Islet of Langerhans (tissue), 1 donor: ENCODE data around the gene ARFGEF2.
A peak's percentile ranks its signal among the peaks of the same experiment; 100 is the strongest.
"Not testable (repeated sequence)": the region's sequence is repeated elsewhere in the genome, so short reads cannot be mapped to it uniquely, and the experiment has no call there.

Experiments used
- FAIRE-seq: peaks from one replicate; lab custom pipeline; 2011; peaks lifted over from hg19 to GRCh38; lab: Jason Lieb, UNC

Gene ARFGEF2

GRCh38 chr20:49006446-49006980, 85.0 kb downstream of the ARFGEF2 start:
- FAIRE-seq, result no peak

GRCh38 chr20:49009899-49010631, 88.6 kb downstream of the ARFGEF2 start:
- FAIRE-seq, result no peak

GRCh38 chr20:49024220-49024619, 102.7 kb downstream of the ARFGEF2 start:
- FAIRE-seq, result no peak

GRCh38 chr20:49028177-49028576, 106.7 kb downstream of the ARFGEF2 start:
- not testable (repeated sequence) for FAIRE-seq

GRCh38 chr20:49028684-49029083, 107.2 kb downstream of the ARFGEF2 start:
- no peak for FAIRE-seq

GRCh38 chr20:49029203-49029602, 107.7 kb downstream of the ARFGEF2 start:
- FAIRE-seq, result no peak

GRCh38 chr20:49030954-49031619, 109.6 kb downstream of the ARFGEF2 start:
- no peak for FAIRE-seq

- no peak for FAIRE-seq
Observed at GRCh38 chr20:49032455-49032854, 110.9 kb downstream of the ARFGEF2 start.

GRCh38 chr20:49034070-49034732, 112.7 kb downstream of the ARFGEF2 start:
- no peak for FAIRE-seq

GRCh38 chr20:49037962-49038387, 116.5 kb downstream of the ARFGEF2 start:
- FAIRE-seq, result no peak

- no peak for FAIRE-seq
Observed at GRCh38 chr20:49039854-49040253, 118.3 kb downstream of the ARFGEF2 start.

GRCh38 chr20:49043000-49043399, 121.5 kb downstream of the ARFGEF2 start:
- FAIRE-seq, result no peak

- FAIRE-seq, result no peak
Observed at GRCh38 chr20:49045440-49046086, 124.1 kb downstream of the ARFGEF2 start.

GRCh38 chr20:49046087-49046900, 124.8 kb downstream of the ARFGEF2 start, which contains the start of gene CSE1L:
TSS of gene CSE1L (plus strand) at chr20:49046312. CDS start at chr20:49058464, 12,152 bp downstream.
- peak; percentile 71 for FAIRE-seq

GRCh38 chr20:49052334-49052733, 130.8 kb downstream of the ARFGEF2 start:
- no peak for FAIRE-seq

GRCh38 chr20:49054056-49054643, 132.6 kb downstream of the ARFGEF2 start:
- no peak for FAIRE-seq

- no peak for FAIRE-seq
Observed at GRCh38 chr20:49063279-49063678, 141.8 kb downstream of the ARFGEF2 start.

GRCh38 chr20:49074521-49074920, 153.0 kb downstream of the ARFGEF2 start:
- FAIRE-seq, result no peak

GRCh38 chr20:49078310-49078709, 156.8 kb downstream of the ARFGEF2 start:
- FAIRE-seq, result no peak

GRCh38 chr20:49082295-49082694, 160.8 kb downstream of the ARFGEF2 start:
- FAIRE-seq, result not testable (repeated sequence)
